NT2/D1 (cell line): ENCODE measurements around the gene AGPAT3.

ENCODE experiments used
- SUZ12 ChIP-seq: IDR thresholded peaks from 2 replicates; pipeline ENCODE4 v1.6.1; 2011; ENCODE audit not compliant: insufficient read length, insufficient read depth; ENCODE audit errors: extremely low read depth
- YY1 ChIP-seq: IDR thresholded peaks from 2 replicates; pipeline ENCODE4 v1.6.1; 2011; ENCODE audit not compliant: insufficient read length, insufficient read depth
- ZNF274 ChIP-seq: IDR thresholded peaks from 2 replicates; pipeline ENCODE4 v1.6.1; 2011; ENCODE audit warnings: mild to moderate bottlenecking, low read depth, low read length

- no peak for TF ChIP-seq YY1
- TF ChIP-seq ZNF274 = no peak
- TF ChIP-seq SUZ12 = no peak
Observed at GRCh38 chr21:43907751-43908150, 42.7 kb downstream of the AGPAT3 start.
